DND-41 (cell line): ENCODE results near the gene GRIA1.

Experiments used
- ATAC-seq: fragments of 200-7000 bp; cut with Tn5 transposase; 3 replicates; pipeline ENCODE4 v1.9.1; 2021; ENCODE audit warnings: low read depth; ENCODE audit not compliant: insufficient read depth
- DNase-seq: peaks from one replicate; pipeline ENCODE4 v3.0.0-alpha.2; 2020
- H2AFZ ChIP-seq: 2 replicates; pipeline ENCODE4 v1.6.0; 2012; ENCODE audit warnings: low read depth, low read length
- H3K27ac ChIP-seq: 2 replicates; pipeline ENCODE4 v1.5.1; 2012; ENCODE audit warnings: low read length, inconsistent platforms
- H3K27me3 ChIP-seq: fragments of 200-600 bp; sonication (generic); 2 replicates; pipeline ENCODE4 v1.6.0; 2012; ENCODE audit warnings: low read length, mild to moderate bottlenecking, inconsistent platforms; ENCODE audit not compliant: insufficient read depth, poor library complexity
- H3K36me3 ChIP-seq: 2 replicates; pipeline ENCODE4 v1.5.1; 2012; ENCODE audit warnings: low read length, inconsistent platforms; ENCODE audit not compliant: insufficient read depth
- H3K4me1 ChIP-seq: 2 replicates; pipeline ENCODE4 v1.5.1; 2012; ENCODE audit warnings: mild to moderate bottlenecking, low read length; ENCODE audit not compliant: insufficient read depth
- H3K4me2 ChIP-seq: 2 replicates; pipeline ENCODE4 v1.6.0; 2012; ENCODE audit warnings: mild to moderate bottlenecking, moderate library complexity, low read length, inconsistent platforms; ENCODE audit not compliant: insufficient read depth
- H3K4me3 ChIP-seq, 2 experiments: fragments of 200-600 bp in 1 of 2; shearing (Covaris generic) in 1 of 2; 2 replicates each; pipeline ENCODE4 v1.5.1; 2012 to 2016; ENCODE audit warnings: inconsistent platforms in 2 of 2, low read length in 2 of 2, mild to moderate bottlenecking in 2 of 2, low read depth in 1 of 2, moderate library complexity in 1 of 2
- H3K79me2 ChIP-seq: 2 replicates; pipeline ENCODE4 v1.6.0; 2012; ENCODE audit warnings: low read length, inconsistent platforms; ENCODE audit not compliant: insufficient read depth
- H3K9ac ChIP-seq: 2 replicates; pipeline ENCODE4 v1.6.0; 2012; ENCODE audit warnings: low read depth, mild to moderate bottlenecking, inconsistent platforms, low read length, moderate library complexity
- H3K9me3 ChIP-seq: 2 replicates; pipeline ENCODE4 v1.5.1; 2012; ENCODE audit warnings: low read length, moderate library complexity, mild to moderate bottlenecking, inconsistent platforms; ENCODE audit not compliant: insufficient read depth, severe bottlenecking
- H4K20me1 ChIP-seq: 2 replicates; pipeline ENCODE4 v1.6.0; 2012; ENCODE audit warnings: low read length; ENCODE audit not compliant: insufficient read depth
- EZH2 ChIP-seq: IDR thresholded peaks from 3 replicates; pipeline ENCODE4 v1.6.1; 2012; ENCODE audit warnings: borderline replicate concordance, low read depth, mild to moderate bottlenecking, moderate library complexity, low read length, inconsistent platforms; ENCODE audit not compliant: severe bottlenecking
- TF ChIP-seq, protein P1 (sequence below): IDR thresholded peaks from 2 replicates; pipeline ENCODE4 v1.5.1; 2012; ENCODE audit warnings: borderline replicate concordance, low read length, moderate library complexity, mild to moderate bottlenecking; ENCODE audit not compliant: poor library complexity, severe bottlenecking; ENCODE audit errors: extremely low read depth

Gene GRIA1

DNA sequence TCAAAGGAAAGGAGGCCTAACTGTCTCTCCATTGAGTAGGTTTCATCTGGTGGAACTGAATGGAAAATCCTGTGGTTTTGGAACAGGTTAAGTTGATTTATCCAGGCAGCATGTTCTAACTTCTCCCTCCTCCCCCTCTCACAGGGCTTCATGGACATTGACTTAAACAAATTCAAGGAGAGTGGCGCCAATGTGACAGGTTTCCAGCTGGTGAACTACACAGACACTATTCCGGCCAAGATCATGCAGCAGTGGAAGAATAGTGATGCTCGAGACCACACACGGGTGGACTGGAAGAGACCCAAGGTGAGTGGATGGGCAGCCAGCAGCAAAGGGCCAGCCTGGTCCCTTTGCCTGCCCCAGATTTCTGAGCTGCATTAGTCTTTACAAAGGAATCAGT, 183.9 kb downstream of the GRIA1 start:
- Histone ChIP-seq H3K36me3 (no peaks in the 10 kb centered on the region), H3K4me3 (no peak overlapping the region), H3K4me1 (no peaks in the 10 kb centered on the region), H2AFZ (no peak overlapping the region), H3K4me2 (no peak overlapping the region), H3K27ac (no peak overlapping the region), H3K9me3 (no peaks in the 10 kb centered on the region), H3K27me3 (peaks cover 3% of the 10 kb centered on the region), H3K9ac (no peak overlapping the region), H4K20me1 (no peaks in the 10 kb centered on the region), H3K79me2 (no peaks in the 10 kb centered on the region)
- no peak for DNase-seq
- ATAC-seq = no peak
- TF ChIP-seq, protein P1, sequence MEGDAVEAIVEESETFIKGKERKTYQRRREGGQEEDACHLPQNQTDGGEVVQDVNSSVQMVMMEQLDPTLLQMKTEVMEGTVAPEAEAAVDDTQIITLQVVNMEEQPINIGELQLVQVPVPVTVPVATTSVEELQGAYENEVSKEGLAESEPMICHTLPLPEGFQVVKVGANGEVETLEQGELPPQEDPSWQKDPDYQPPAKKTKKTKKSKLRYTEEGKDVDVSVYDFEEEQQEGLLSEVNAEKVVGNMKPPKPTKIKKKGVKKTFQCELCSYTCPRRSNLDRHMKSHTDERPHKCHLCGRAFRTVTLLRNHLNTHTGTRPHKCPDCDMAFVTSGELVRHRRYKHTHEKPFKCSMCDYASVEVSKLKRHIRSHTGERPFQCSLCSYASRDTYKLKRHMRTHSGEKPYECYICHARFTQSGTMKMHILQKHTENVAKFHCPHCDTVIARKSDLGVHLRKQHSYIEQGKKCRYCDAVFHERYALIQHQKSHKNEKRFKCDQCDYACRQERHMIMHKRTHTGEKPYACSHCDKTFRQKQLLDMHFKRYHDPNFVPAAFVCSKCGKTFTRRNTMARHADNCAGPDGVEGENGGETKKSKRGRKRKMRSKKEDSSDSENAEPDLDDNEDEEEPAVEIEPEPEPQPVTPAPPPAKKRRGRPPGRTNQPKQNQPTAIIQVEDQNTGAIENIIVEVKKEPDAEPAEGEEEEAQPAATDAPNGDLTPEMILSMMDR = no peak
- TF ChIP-seq EZH2 = no peak

DNA sequence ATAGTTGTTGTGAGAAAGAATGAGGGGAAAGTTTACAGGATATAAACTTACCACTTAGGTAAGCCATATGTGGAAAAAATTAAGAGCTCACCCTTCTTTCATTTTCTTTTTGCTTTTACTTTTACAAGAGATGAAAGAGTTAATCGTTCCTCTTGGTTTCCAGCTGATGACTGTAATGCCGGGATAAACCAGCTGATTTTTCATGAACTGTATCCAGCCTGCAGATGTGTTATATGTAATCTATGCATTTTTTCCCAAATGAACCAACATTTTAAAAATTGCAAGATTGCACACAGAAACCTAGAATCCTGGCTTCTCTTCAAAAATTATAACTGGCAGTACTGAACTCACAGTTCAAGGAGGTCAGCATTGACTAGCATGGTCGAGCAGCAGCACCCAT, 185.9 kb downstream of the GRIA1 start:
- Histone ChIP-seq H3K9ac (no peak overlapping the region), H3K4me3 (no peak overlapping the region), H3K4me2 (no peak overlapping the region), H3K9me3 (no peaks in the 10 kb centered on the region), H3K4me1 (no peaks in the 10 kb centered on the region), H3K79me2 (no peaks in the 10 kb centered on the region), H3K36me3 (no peaks in the 10 kb centered on the region), H3K27me3 (peaks cover 3% of the 10 kb centered on the region), H3K27ac (no peak overlapping the region), H4K20me1 (no peaks in the 10 kb centered on the region), H2AFZ (no peak overlapping the region)
- no peak for DNase-seq
- no peak for ATAC-seq
- TF ChIP-seq, protein P1 = no peak
- TF ChIP-seq EZH2 = no peak

DNA sequence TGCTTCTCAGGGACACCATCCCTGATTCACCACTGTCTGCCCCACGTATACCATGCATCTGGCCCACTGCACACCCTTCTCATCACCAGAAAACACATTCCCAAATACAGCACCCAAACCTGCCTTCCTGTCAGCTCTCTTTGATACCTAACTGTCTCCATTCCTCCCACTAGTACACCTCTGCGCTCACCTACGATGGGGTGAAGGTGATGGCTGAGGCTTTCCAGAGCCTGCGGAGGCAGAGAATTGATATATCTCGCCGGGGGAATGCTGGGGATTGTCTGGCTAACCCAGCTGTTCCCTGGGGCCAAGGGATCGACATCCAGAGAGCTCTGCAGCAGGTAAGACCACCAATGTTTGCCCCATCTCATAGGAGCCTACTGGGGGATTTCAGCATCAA, 186.4 kb downstream of the GRIA1 start:
- Histone ChIP-seq H3K27ac (no peak overlapping the region), H3K4me2 (no peak overlapping the region), H3K4me3 (no peak overlapping the region), H3K36me3 (no peaks in the 10 kb centered on the region), H3K9me3 (no peaks in the 10 kb centered on the region), H3K9ac (no peak overlapping the region), H3K27me3 (peaks cover 3% of the 10 kb centered on the region), H3K79me2 (no peaks in the 10 kb centered on the region), H2AFZ (no peak overlapping the region), H3K4me1 (no peaks in the 10 kb centered on the region), H4K20me1 (no peaks in the 10 kb centered on the region)
- TF ChIP-seq, protein P1 = no peak
- TF ChIP-seq EZH2 = no peak
- DNase-seq = no peak
- ATAC-seq = no peak

DNA sequence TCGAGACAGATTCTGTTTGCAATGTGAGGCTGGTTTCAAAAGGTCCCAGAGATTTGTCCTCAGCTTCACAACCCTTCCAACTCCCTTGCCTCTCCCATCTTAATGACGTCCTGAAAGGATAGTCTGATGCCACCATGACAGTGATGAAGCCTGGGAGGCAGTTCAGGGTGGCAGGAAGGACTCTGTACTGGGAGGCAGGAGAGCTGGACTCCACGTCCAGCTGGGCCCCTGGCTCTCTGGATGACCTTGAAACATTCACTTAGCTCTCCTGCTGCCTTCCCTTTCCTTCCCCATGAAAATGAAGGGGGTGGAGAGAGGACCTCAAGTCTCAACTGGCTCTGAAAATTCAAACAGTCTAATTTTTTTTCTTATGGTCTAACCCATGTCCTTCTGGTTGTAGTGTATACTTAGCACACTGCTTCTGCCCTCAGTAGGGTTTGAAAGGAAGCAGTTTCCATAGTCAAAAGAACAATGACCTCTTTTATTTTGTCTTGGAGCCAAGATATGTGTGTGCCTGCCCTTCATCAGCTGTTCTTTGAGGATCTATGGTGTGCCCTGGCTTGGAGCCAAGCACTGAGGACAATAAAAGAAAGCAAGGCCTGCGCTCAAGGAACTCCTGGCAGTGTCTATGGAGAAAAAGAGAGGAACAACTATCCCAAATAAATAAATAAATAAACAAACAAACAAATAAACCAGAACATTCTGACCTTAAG, 188.3 kb downstream of the GRIA1 start:
- H3K4me1 ChIP-seq = no peaks in the 10 kb centered on the region
- TF ChIP-seq EZH2 = no peak
- TF ChIP-seq, protein P1 = no peak
- H3K36me3 ChIP-seq = no peaks in the 10 kb centered on the region
- no peak overlapping the region for H3K4me2 ChIP-seq
- H3K9ac ChIP-seq = no peak overlapping the region
- H3K27ac ChIP-seq = no peak overlapping the region
- ATAC-seq = no peak
- H4K20me1 ChIP-seq = no peaks in the 10 kb centered on the region
- no peak overlapping the region for H3K4me3 ChIP-seq
- no peak for DNase-seq
- H3K79me2 ChIP-seq = no peaks in the 10 kb centered on the region
- H2AFZ ChIP-seq = no peak overlapping the region
- H3K9me3 ChIP-seq = no peaks in the 10 kb centered on the region
- H3K27me3 ChIP-seq = peaks cover 3% of the 10 kb centered on the region
